C4-2B (cell line): Measurements from ENCODE around the gene ZNF593OS.

Source experiments
- ZFX ChIP-seq: fragments of 450-650 bp; IDR thresholded peaks from 2 replicates; pipeline ENCODE4 v1.6.1; 2017
- TF ChIP-seq, protein P1 (sequence below): fragments of 450-650 bp; conservative IDR thresholded peaks from 2 replicates; pipeline ENCODE4 v1.5.1; 2017; ENCODE audit warnings: mild to moderate bottlenecking

DNA sequence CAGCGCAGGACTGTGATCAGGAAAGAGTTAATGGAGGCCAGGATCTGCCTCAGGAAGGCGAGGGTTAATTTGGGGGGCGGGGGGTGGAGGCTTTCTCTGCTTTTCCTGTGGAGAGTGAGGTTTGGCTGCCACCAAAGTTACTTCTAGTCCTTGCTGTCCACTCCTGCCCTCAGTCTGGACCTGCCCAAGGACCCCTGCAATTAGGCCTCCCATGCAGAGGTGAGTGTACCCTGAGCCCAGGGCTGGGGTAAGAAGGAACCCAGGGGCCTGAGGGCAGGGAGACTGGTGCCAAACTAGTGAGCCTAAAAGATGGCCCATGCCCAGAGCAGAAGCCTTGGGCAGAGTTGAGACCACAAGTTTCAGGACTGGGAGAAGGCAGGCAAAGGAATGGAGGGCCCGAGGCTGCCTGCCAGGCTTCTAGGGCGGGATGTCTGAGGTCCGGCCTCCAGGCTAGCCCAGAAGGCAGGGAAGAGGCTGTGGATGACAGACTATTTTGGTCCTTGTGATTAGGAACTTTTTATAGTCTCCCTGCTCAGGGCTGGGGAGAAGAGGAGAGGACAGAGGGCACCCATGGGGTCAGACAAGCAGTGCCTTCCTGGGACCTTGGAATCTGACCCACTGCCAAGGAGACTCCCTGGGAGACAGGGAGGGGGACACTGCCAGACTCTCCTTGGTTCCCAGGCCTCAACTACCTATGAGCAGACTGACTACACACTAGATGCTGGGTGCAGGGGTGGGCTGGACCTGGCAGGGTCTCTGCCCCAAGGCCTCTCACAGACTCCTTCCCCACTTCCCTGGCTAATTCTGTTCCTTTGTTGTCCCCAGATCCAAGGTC, 12.5 kb downstream of the ZNF593OS start, which contains the start of gene FAM110D:
- TF ChIP-seq, protein P1, sequence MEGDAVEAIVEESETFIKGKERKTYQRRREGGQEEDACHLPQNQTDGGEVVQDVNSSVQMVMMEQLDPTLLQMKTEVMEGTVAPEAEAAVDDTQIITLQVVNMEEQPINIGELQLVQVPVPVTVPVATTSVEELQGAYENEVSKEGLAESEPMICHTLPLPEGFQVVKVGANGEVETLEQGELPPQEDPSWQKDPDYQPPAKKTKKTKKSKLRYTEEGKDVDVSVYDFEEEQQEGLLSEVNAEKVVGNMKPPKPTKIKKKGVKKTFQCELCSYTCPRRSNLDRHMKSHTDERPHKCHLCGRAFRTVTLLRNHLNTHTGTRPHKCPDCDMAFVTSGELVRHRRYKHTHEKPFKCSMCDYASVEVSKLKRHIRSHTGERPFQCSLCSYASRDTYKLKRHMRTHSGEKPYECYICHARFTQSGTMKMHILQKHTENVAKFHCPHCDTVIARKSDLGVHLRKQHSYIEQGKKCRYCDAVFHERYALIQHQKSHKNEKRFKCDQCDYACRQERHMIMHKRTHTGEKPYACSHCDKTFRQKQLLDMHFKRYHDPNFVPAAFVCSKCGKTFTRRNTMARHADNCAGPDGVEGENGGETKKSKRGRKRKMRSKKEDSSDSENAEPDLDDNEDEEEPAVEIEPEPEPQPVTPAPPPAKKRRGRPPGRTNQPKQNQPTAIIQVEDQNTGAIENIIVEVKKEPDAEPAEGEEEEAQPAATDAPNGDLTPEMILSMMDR: no peak
- no peak for TF ChIP-seq ZFX
